ENCODE data around the gene E2F6.

- TF ChIP-seq CTCF (IDR thresholded peaks at IDR 0.05) = no peak
- TF ChIP-seq POLR2AphosphoS5 (IDR thresholded peaks at IDR 0.05) = no peak
Observed at GRCh38 chr2:11408959-11409571, 56.9 kb downstream of the E2F6 start.

All from gastroesophageal sphincter (tissue), 3 donors.